ENCODE data around the gene MXRA8.

- TF ChIP-seq POLR2AphosphoS5 (IDR thresholded peaks at IDR 0.05) (no peak), EP300 (IDR thresholded peaks at IDR 0.05) (no peak)
These were observed 47.9 kb upstream of the MXRA8 start for GRCh38 chr1:1406101-1406820.
